ENCODE results near the gene S100PBP. TPM values are rescaled to one million over a fixed set of nuclear protein-coding genes. Genes with fewer than 3 reads are reported as not detected.

The S100PBP gene
- total and polyA plus RNA-seq, 10 of the 15 experiments (the other 5 are each of a cell fraction or from before 2014, with no cell fraction given): 17.0 to 98.3 (median 40.6) TPM

- TF ChIP-seq SIX5 (IDR thresholded peaks at IDR 0.05; ENCODE audit: low read depth, low read length, severe bottlenecking) (no peak), IRF4 (IDR thresholded peaks at IDR 0.05; ENCODE audit: low read depth, low read length) (peak; percentile 81), RB1 (IDR thresholded peaks at IDR 0.05; ENCODE audit: borderline replicate concordance) (peak; percentile 56; the same call in 1 of the 2 replicates), IKZF1 (conservative IDR thresholded peaks at IDR 0.05) (peak; percentile 89), MAX (IDR thresholded peaks at IDR 0.05; ENCODE audit: low read depth, low read length) (no peak), TBL1XR1 (IDR thresholded peaks at IDR 0.05; ENCODE audit: low read depth, low read length) (peak; percentile 97), ATF7 (IDR thresholded peaks at IDR 0.05; ENCODE audit: low read depth) (peak; percentile 94), SUPT20H (IDR thresholded peaks at IDR 0.05; ENCODE audit: borderline replicate concordance, control insufficient read depth, low read depth, low read length) (no peak), ZNF384 (IDR thresholded peaks at IDR 0.05; ENCODE audit: borderline replicate concordance, low read depth, low read length) (no peak), ETV6 (conservative IDR thresholded peaks at IDR 0.05 in 1 of 2, IDR thresholded peaks at IDR 0.05 in 1 of 2; ENCODE audit: borderline replicate concordance in 1 of 2, low read depth in 1 of 2) (peak in 1 of 2 experiments; percentile 77; a peak in 1 of 4 replicates), RAD21 (IDR thresholded peaks at IDR 0.05; ENCODE audit: insufficient read depth, low read depth, low read length) (peak; percentile 8; the same call in 1 of the 2 replicates), ZNF207 (IDR thresholded peaks at IDR 0.05; ENCODE audit: borderline replicate concordance) (no peak), RCOR1 (conservative IDR thresholded peaks at IDR 0.05; ENCODE audit: low read depth, low read length) (peak; percentile 80), CBFB (IDR thresholded peaks at IDR 0.05; ENCODE audit: low read depth) (peak; percentile 87), CHD4 (IDR thresholded peaks at IDR 0.05) (no peak)
- TF ChIP-seq, protein P1, sequence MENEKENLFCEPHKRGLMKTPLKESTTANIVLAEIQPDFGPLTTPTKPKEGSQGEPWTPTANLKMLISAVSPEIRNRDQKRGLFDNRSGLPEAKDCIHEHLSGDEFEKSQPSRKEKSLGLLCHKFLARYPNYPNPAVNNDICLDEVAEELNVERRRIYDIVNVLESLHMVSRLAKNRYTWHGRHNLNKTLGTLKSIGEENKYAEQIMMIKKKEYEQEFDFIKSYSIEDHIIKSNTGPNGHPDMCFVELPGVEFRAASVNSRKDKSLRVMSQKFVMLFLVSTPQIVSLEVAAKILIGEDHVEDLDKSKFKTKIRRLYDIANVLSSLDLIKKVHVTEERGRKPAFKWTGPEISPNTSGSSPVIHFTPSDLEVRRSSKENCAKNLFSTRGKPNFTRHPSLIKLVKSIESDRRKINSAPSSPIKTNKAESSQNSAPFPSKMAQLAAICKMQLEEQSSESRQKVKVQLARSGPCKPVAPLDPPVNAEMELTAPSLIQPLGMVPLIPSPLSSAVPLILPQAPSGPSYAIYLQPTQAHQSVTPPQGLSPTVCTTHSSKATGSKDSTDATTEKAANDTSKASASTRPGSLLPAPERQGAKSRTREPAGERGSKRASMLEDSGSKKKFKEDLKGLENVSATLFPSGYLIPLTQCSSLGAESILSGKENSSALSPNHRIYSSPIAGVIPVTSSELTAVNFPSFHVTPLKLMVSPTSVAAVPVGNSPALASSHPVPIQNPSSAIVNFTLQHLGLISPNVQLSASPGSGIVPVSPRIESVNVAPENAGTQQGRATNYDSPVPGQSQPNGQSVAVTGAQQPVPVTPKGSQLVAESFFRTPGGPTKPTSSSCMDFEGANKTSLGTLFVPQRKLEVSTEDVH (IDR thresholded peaks at IDR 0.05; ENCODE audit: low read depth, partially characterized antibody): peak; percentile 66
- TF ChIP-seq, protein P2, sequence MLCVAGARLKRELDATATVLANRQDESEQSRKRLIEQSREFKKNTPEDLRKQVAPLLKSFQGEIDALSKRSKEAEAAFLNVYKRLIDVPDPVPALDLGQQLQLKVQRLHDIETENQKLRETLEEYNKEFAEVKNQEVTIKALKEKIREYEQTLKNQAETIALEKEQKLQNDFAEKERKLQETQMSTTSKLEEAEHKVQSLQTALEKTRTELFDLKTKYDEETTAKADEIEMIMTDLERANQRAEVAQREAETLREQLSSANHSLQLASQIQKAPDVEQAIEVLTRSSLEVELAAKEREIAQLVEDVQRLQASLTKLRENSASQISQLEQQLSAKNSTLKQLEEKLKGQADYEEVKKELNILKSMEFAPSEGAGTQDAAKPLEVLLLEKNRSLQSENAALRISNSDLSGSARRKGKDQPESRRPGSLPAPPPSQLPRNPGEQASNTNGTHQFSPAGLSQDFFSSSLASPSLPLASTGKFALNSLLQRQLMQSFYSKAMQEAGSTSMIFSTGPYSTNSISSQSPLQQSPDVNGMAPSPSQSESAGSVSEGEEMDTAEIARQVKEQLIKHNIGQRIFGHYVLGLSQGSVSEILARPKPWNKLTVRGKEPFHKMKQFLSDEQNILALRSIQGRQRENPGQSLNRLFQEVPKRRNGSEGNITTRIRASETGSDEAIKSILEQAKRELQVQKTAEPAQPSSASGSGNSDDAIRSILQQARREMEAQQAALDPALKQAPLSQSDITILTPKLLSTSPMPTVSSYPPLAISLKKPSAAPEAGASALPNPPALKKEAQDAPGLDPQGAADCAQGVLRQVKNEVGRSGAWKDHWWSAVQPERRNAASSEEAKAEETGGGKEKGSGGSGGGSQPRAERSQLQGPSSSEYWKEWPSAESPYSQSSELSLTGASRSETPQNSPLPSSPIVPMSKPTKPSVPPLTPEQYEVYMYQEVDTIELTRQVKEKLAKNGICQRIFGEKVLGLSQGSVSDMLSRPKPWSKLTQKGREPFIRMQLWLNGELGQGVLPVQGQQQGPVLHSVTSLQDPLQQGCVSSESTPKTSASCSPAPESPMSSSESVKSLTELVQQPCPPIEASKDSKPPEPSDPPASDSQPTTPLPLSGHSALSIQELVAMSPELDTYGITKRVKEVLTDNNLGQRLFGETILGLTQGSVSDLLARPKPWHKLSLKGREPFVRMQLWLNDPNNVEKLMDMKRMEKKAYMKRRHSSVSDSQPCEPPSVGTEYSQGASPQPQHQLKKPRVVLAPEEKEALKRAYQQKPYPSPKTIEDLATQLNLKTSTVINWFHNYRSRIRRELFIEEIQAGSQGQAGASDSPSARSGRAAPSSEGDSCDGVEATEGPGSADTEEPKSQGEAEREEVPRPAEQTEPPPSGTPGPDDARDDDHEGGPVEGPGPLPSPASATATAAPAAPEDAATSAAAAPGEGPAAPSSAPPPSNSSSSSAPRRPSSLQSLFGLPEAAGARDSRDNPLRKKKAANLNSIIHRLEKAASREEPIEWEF (IDR thresholded peaks at IDR 0.05; ENCODE audit: insufficient replicate concordance, low read depth, low read length): no peak
These were observed 1.5 kb downstream of the S100PBP start (continued) for GRCh38 chr1:32818804-32819541.

All from GM12878 (cell line).